HG02885 (cell line): ENCODE data around the gene SOHLH2.

Source experiments
- ATAC-seq: cut with Tn5 transposase; IDR thresholded peaks from one replicate; pipeline ENCODE4 v1.9.1; 2021; ENCODE audit warnings: mild to moderate bottlenecking; ENCODE audit not compliant: unreplicated experiment, poor library complexity

The SOHLH2 gene

DNA sequence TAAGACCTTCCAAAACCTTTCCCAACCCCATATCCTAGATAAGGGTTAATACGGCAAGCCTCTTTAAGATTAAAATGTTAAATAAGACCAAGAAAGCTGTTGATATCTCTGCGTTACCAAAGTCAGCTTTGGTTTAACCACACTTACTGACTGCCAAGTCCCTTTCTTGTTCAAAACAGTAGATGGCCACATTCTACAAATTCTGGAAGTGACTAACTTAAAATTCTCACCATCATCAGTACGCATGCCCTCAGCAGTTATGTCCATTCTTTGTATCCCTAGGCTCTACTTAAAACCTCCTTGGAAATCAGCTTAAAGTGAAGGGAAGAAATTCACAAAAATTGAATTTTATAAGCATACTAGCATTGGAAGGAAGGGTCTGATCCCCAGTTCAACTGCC is 23.6 kb downstream of the SOHLH2 start:
- ATAC-seq, result no peak

- no peak for ATAC-seq
Observed at GRCh38 chr13:36188441-36188840, 25.9 kb downstream of the SOHLH2 start.

DNA sequence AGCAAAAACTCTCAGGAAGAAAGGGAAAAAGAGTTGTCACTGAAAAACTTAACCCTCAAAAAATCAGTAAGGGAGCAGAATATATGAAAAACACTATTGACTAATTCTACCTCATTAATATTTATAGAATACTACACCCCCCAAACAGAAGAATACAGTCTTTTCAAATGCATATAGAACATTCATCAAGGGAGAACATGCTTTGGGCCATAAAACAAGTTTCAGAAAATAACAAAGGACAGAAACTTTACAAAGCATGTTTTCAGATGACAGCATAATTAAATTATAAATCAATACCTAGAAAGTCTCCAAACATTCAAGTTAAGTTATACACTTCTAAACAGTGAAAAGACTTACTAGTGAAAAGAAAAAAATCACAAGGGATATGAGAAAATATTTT is 30.5 kb downstream of the SOHLH2 start:
- no peak for ATAC-seq

DNA sequence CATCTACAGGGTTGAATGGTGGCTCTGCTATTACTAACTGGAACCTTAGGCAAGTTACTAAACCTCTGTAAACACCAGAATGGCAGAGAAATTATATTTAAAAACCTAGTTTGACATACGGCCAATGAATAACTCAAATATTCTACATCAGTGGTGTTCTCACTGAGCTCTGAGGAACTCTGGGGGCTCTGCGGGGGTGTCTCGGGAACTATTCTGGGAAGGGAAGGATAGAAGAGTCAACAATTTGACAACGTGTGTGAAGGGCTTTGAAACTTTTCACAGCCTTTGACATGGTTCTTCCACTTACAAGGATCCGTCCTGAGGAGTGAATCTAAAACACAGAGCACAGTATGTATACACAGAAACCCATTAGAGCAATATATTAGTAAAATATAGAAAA is 38.7 kb downstream of the SOHLH2 start:
- no peak for ATAC-seq

DNA sequence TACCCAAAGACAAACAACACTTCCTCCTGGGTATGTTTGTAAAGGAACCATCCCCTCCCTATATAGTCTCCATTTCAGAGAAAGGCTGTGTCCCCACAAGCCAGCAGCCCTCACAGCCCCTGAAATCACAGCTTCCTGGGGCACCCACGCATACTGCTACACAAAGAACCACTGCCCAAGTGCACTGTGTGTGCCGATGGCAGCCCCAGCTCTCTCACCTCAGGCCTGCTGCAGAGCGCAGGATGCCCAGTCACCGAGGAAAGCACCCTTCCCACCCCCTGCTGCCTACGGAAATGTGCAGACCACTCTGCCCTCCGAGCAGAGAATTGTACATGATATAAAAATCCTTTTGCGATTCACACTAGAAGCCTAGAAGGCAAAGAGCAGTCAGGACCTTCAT is 39.4 kb downstream of the SOHLH2 start:
- ATAC-seq, result no peak

- ATAC-seq, result no peak
Observed at GRCh38 chr13:36173571-36174322, 40.6 kb downstream of the SOHLH2 start.

DNA sequence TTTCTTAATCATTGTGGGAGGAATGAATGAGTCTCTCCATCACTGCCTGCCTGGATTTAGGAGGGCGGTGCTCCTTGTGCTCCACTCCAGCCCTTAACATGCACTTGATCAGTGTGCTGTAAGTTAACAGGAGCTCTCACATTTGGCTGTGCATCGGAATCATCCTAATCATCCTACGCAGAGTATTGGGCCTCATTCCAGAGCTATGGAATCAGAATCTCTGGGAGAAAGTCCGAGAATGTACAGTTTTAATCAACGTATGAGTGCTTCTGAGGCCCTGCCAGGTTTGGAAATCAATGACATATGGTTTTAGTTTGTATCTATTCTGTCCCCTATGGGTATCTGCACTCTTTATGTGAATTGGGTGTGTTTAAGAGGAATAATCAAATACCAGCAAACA is 48.3 kb downstream of the SOHLH2 start:
- no peak for ATAC-seq

DNA sequence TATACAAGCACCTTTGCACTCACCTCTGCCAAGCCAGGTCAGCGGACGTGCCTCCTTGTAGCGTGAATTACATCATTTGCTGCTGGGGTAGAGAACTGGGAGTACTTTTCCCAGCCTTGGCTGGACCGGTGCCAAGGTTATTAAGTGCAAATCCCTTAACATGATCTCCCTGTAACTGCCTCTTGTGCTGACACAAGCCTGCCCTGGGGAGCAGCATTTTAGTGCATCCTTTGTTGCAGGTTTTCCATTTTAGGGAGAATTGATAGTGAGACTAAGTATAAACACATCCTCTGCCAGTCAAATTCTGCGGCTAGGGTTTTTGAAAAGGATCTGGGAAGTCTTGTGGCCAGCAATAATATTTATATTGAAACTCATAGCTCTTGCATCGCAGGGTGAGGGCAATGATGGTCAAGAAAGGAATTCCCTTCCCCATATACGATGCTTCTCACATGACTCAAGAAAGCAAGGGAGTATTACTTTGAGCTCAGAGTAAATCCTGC is 50.5 kb downstream of the SOHLH2 start:
- no peak for ATAC-seq

- ATAC-seq, result no peak
Observed at GRCh38 chr13:36163286-36163685, 51.1 kb downstream of the SOHLH2 start.

GRCh38 chr13:36160297-36160696 is 54.1 kb downstream of the SOHLH2 start:
- no peak for ATAC-seq

DNA sequence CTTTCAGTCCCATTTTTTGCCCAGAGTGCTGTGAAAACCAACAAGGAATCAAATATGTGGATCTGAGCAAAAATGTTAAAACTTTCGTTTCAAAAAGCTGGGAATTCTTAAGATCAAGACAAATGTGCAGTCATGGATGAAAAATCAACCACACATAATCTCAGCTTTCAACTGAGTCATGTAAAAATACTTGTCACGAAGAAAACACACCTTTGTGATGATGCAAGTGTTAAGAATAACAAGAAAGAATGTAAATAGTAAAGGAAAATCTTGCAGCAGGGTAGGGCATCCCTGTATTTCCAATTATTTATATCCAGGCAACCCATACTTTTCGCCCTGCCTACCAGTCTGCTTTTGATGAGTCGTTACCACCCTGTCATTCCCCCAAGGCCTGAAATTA is 55.7 kb downstream of the SOHLH2 start:
- ATAC-seq, result no peak

DNA sequence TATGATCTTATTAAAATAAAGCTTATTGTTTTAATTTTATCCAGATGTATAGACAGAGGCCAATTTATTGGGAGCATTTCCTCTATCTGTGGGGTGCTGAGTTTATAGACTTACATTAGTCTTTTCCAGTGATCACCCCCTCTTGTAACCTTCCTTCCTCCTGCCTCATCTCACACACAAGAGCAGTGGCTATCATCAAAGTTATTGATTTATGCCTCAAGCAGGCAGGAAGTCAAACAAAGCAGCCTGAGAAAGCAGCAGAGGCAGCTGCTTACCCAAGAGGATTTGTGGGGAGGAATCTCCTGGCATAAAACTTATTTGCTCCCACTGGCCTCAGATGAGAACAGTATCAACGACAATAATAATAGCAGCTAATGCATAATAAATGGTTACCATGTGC is 56.9 kb downstream of the SOHLH2 start:
- no peak for ATAC-seq

DNA sequence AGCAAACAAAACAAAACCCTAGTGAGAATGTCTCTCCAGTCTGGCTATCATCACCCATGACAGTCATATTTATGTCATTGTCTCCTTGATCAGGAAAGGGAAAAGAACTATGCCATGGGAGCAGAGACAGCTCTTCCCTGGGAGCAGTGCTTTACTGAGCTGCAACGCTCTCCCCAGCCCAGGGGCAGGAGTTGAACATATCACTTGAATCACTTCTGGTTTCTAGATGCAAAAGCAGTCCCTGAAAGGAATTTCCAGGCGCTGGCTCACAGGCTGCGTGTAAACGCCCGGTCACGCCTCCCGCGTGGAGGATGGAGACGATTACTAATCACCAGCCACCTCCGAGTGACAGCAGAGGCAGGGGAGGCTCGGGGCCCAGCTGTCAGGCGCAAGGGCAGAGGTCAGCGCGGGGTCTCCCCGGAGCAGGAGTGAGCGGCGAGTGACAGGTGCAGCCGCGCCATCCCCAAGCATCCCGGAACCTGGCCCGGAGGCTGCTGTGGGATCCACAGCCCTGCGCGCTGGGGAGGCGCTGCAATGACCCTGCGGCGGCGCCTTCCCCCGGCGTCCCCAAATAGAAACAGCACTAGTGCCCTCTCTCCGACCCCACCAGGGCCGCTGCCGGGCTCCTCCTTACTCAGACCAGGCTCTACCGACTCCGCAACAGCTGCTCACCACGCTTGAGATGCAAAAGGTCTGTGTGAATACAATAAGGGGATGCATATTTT is 59.6 kb downstream of the SOHLH2 start:
- ATAC-seq, result no peak

DNA sequence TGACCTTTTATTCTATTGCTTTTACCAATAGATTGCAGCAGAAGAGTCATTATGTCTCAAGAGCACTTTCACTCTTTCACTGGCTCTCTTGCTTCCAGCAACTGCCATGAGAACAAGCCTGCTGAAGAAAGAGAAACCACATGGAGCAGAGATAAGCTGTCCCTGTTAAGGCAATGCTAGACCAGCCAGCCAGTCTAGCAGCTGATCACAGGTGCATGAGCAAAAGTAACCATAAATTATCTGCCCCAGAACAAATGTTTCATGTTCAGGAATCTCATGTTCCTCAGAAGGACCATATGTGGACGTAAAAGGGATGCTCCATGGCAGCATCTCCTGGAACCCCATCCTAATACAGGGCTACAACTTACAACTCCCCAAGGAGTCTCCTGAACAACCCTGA is 62.8 kb downstream of the SOHLH2 start:
- ATAC-seq, result no peak

GRCh38 chr13:36148446-36148845 is 65.9 kb downstream of the SOHLH2 start:
- no peak for ATAC-seq

GRCh38 chr13:36147330-36147729 is 67.0 kb downstream of the SOHLH2 start:
- ATAC-seq, result no peak

GRCh38 chr13:36146511-36147269 is 67.7 kb downstream of the SOHLH2 start:
- no peak for ATAC-seq

GRCh38 chr13:36143738-36144137 is 70.6 kb downstream of the SOHLH2 start:
- no peak for ATAC-seq

GRCh38 chr13:36142735-36143134 is 71.6 kb downstream of the SOHLH2 start:
- no peak for ATAC-seq

GRCh38 chr13:36135876-36136275 is 78.5 kb downstream of the SOHLH2 start:
- no peak for ATAC-seq

- no peak for ATAC-seq
Observed at GRCh38 chr13:36134632-36135031, 79.7 kb downstream of the SOHLH2 start.
